ENCODE data around the gene FIZ1.

Gene FIZ1

DNA sequence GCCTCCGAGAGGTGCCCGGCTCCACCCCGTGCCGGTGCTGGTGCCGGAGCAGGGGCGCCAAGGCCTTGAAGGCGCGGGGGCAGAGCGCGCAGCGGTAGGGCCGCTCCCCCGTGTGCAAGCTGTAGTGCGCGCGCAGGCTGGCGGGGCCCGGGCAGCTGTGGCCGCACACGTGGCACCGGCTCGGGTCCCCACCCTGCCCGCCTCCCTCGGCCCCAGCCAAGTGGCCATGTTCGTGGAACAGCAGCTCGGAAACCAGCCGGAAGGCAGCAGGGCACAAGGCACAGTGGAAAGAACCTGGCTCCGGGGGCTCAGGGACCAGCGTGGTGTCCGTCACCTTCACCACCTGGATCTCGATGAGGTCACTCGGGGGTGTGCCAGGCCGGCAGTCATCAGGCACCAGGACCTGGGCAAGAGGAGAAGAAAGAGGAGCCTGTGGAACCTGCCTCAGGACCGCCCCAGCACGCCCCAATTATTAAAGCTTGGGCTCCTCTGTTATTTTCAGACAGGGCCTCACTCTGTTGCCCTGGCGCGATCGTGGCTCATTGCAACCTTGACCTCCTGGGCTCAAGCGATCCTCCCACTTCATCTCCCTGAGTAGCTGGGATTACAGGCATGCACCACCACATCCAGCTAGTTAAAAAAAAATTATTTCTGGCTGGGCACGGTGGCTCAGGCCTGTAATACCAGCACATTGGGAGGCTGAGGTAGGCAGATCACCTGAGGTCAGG, 23.1 kb upstream of the FIZ1 start (continued):
- no peak for TF ChIP-seq GLIS3 (CRISPR knock-in tag; IDR thresholded peaks at IDR 0.05)
- TF ChIP-seq ZC3H10 (CRISPR knock-in tag; IDR thresholded peaks at IDR 0.05), result no peak
- no peak for TF ChIP-seq ZNF70 (CRISPR knock-in tag; IDR thresholded peaks at IDR 0.05)
- TF ChIP-seq, protein P1, sequence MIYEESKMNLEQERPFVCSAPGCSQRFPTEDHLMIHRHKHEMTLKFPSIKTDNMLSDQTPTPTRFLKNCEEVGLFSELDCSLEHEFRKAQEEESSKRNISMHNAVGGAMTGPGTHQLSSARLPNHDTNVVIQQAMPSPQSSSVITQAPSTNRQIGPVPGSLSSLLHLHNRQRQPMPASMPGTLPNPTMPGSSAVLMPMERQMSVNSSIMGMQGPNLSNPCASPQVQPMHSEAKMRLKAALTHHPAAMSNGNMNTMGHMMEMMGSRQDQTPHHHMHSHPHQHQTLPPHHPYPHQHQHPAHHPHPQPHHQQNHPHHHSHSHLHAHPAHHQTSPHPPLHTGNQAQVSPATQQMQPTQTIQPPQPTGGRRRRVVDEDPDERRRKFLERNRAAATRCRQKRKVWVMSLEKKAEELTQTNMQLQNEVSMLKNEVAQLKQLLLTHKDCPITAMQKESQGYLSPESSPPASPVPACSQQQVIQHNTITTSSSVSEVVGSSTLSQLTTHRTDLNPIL (CRISPR knock-in tag; IDR thresholded peaks at IDR 0.05; ENCODE audit: low read depth), result no peak
- TF ChIP-seq ISL1 (CRISPR knock-in tag; IDR thresholded peaks at IDR 0.05), result no peak
- TF ChIP-seq SNAI2 (CRISPR knock-in tag; IDR thresholded peaks at IDR 0.05), result no peak

DNA sequence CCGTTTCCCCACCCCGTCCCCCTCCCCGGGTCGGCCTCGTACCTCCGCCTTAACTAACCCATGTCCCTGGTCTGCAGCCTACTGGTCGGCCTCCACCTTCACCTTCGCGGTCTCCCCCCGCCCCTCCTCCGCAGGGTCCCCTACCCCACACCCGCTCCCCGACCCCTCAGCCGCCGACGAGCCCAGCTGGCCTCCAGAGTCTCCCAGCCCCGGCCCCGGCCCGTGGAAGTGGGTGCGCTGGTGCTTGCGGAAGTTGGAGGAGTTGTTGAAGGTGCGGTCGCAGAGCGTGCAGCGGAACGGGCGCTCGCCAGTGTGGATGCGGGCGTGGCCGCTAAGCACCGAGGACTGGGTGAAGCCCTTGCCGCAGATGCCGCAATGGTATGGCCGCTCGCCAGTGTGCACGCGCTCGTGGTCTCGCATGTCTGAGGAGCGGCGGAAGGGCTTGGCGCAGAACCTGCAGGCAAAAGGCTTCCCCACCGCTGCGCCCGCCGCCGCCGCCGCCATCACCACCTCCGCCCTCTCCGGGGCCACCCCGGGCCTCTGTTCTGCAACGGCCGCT, 22.4 kb upstream of the FIZ1 start:
- no peak for TF ChIP-seq GLIS3 (CRISPR knock-in tag; IDR thresholded peaks at IDR 0.05)
- TF ChIP-seq RARB (CRISPR knock-in tag; IDR thresholded peaks at IDR 0.05), result no peak
- no peak for TF ChIP-seq OSR1 (CRISPR knock-in tag; IDR thresholded peaks at IDR 0.05)
- TF ChIP-seq, protein P2, sequence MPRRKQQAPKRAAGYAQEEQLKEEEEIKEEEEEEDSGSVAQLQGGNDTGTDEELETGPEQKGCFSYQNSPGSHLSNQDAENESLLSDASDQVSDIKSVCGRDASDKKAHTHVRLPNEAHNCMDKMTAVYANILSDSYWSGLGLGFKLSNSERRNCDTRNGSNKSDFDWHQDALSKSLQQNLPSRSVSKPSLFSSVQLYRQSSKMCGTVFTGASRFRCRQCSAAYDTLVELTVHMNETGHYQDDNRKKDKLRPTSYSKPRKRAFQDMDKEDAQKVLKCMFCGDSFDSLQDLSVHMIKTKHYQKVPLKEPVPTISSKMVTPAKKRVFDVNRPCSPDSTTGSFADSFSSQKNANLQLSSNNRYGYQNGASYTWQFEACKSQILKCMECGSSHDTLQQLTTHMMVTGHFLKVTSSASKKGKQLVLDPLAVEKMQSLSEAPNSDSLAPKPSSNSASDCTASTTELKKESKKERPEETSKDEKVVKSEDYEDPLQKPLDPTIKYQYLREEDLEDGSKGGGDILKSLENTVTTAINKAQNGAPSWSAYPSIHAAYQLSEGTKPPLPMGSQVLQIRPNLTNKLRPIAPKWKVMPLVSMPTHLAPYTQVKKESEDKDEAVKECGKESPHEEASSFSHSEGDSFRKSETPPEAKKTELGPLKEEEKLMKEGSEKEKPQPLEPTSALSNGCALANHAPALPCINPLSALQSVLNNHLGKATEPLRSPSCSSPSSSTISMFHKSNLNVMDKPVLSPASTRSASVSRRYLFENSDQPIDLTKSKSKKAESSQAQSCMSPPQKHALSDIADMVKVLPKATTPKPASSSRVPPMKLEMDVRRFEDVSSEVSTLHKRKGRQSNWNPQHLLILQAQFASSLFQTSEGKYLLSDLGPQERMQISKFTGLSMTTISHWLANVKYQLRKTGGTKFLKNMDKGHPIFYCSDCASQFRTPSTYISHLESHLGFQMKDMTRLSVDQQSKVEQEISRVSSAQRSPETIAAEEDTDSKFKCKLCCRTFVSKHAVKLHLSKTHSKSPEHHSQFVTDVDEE (CRISPR knock-in tag; IDR thresholded peaks at IDR 0.05), result no peak
- TF ChIP-seq SNAI2 (CRISPR knock-in tag; IDR thresholded peaks at IDR 0.05), result no peak
- TF ChIP-seq ESRRG (CRISPR knock-in tag; IDR thresholded peaks at IDR 0.05), result no peak
- no peak for TF ChIP-seq ZNF70 (CRISPR knock-in tag; IDR thresholded peaks at IDR 0.05)
- TF ChIP-seq ARNTL (CRISPR knock-in tag; IDR thresholded peaks at IDR 0.05; ENCODE audit: borderline replicate concordance, low read depth), result no peak
- TF ChIP-seq, protein P3, sequence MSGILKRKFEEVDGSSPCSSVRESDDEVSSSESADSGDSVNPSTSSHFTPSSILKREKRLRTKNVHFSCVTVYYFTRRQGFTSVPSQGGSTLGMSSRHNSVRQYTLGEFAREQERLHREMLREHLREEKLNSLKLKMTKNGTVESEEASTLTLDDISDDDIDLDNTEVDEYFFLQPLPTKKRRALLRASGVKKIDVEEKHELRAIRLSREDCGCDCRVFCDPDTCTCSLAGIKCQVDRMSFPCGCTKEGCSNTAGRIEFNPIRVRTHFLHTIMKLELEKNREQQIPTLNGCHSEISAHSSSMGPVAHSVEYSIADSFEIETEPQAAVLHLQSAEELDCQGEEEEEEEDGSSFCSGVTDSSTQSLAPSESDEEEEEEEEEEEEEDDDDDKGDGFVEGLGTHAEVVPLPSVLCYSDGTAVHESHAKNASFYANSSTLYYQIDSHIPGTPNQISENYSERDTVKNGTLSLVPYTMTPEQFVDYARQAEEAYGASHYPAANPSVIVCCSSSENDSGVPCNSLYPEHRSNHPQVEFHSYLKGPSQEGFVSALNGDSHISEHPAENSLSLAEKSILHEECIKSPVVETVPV (CRISPR knock-in tag; IDR thresholded peaks at IDR 0.05), result no peak
- no peak for TF ChIP-seq ZNF565 (CRISPR knock-in tag; conservative IDR thresholded peaks at IDR 0.05; ENCODE audit: low read depth)
- TF ChIP-seq TCF4 (CRISPR knock-in tag; IDR thresholded peaks at IDR 0.05; ENCODE audit: borderline replicate concordance), result no peak
- no peak for TF ChIP-seq ZFP30 (CRISPR knock-in tag; IDR thresholded peaks at IDR 0.05)
- no peak for ATAC-seq

DNA sequence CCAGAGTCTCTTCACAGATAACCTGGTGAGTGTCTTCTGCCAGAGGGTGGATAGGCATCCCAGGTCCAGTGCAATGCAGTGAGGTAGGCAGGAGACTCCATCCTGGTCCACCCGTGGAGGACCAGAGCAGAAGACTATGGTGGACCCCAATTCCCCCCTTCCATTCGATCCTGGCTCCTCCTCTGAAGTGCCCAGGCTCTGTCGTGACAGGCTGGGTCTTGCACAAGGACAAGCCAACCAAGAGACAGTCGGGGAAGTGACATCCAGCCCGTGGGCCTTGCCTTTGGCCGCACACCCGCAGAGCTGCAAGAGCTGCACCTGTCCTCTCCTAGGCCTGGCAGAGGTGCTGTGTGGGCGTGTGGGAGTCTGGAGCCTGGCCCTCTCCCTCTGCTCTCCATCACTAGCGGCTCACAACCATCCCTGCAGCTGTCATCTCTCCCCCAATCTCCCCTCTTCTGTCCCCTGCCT, 21.9 kb upstream of the FIZ1 start:
- TF ChIP-seq, protein P1 (CRISPR knock-in tag; IDR thresholded peaks at IDR 0.05; ENCODE audit: low read depth), result no peak
- TF ChIP-seq TCF4 (CRISPR knock-in tag; IDR thresholded peaks at IDR 0.05; ENCODE audit: borderline replicate concordance), result no peak
- TF ChIP-seq CSDC2 (CRISPR knock-in tag; IDR thresholded peaks at IDR 0.05), result no peak
- TF ChIP-seq, protein P3 (CRISPR knock-in tag; IDR thresholded peaks at IDR 0.05), result no peak
- no peak for TF ChIP-seq SNAI2 (CRISPR knock-in tag; IDR thresholded peaks at IDR 0.05)
- no peak for TF ChIP-seq PPARA (CRISPR knock-in tag; IDR thresholded peaks at IDR 0.05; ENCODE audit: borderline replicate concordance)
- TF ChIP-seq ISL1 (CRISPR knock-in tag; IDR thresholded peaks at IDR 0.05), result no peak
- no peak for TF ChIP-seq ZC3H10 (CRISPR knock-in tag; IDR thresholded peaks at IDR 0.05)
- TF ChIP-seq ARNTL (CRISPR knock-in tag; IDR thresholded peaks at IDR 0.05; ENCODE audit: borderline replicate concordance, low read depth), result no peak
- no peak for TF ChIP-seq TOX (CRISPR knock-in tag; IDR thresholded peaks at IDR 0.05; ENCODE audit: borderline replicate concordance)
- TF ChIP-seq ZNF70 (CRISPR knock-in tag; IDR thresholded peaks at IDR 0.05), result no peak
- TF ChIP-seq ESRRG (CRISPR knock-in tag; IDR thresholded peaks at IDR 0.05), result no peak
- no peak for ATAC-seq

All from SK-N-SH treated with all-trans-retinoic acid at 6 μM for 48 hours (cell line).